ENCODE data around the gene FTCD. TPM values are rescaled to one million over a fixed set of nuclear protein-coding genes. Genes with fewer than 3 reads are reported as not detected.

The FTCD gene
- total and polyA plus RNA-seq, 2 of the 8 experiments (the other 6 are each of a cell fraction or from before 2014, with no cell fraction given), result 3.3 to 4.9 TPM

DNA sequence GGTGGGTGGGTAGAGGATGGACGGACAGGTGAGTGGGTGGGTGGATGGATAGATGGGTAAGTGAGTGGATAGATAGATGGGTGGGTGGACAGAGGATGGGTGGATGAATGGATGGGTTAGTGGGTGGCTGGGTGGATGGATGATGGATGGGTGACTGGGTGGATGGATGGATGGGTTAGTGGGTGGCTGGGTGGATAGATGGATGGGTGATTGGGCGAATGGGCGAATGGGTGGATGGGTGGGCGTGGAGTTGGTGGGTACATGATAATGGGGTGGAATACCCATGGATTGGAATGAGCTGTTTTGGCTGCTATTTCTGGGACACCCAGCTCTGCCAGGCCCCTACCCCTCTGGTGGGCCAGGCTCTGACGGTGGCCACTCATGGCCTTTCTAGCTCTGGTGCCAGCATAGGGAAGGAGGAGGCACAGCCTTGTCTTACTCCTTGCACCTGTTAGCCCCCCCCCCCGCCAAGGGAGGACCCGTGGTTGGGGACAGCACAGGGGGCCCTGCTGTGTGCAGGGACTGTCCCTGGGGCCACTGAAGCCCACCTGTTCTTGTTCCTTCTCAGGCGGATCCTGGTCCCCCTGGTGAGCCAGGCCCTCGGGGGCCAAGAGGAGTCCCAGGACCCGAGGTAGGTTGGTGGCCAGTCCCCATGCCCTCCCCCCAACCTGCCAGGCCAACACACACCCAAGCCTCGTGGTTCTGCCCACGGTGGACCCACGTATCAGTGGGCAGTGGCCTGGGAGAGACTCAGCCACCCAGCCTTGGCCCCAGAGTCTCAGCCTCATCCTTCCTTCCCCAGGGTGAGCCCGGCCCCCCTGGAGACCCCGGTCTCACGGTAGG is 31.1 kb downstream of the FTCD start:
- H3K79me1 ChIP-seq (ENCODE audit: low read depth, low read length), result no peaks in the 10 kb centered on the region
- no peak overlapping the region for H2BK20ac ChIP-seq (ENCODE audit: low read length)
- H2BK5ac ChIP-seq (ENCODE audit: low read depth, low read length), result no peak overlapping the region
- DNase-seq (ENCODE audit: low read depth in 1 of 2, low spot score in 2 of 2) (no peak), FAIRE-seq (no peak)
- TF ChIP-seq RBBP5 (IDR thresholded peaks at IDR 0.05; ENCODE audit: borderline replicate concordance, low read depth, low read length) (no peak), KDM1A (IDR thresholded peaks at IDR 0.05; ENCODE audit: borderline replicate concordance, low read length) (no peak), SIN3A (conservative IDR thresholded peaks at IDR 0.05 in 1 of 2, IDR thresholded peaks at IDR 0.05 in 1 of 2; ENCODE audit: low read depth in 1 of 2, low read length in 2 of 2) (no peak), SP4 (IDR thresholded peaks at IDR 0.05; ENCODE audit: low read length) (no peak), PHF8 (conservative IDR thresholded peaks at IDR 0.05; ENCODE audit: low read depth, low read length) (no peak), EP300 (IDR thresholded peaks at IDR 0.05; ENCODE audit: borderline replicate concordance in 1 of 2, low read depth in 2 of 2, low read length in 2 of 2) (no peak), BCL11A (IDR thresholded peaks at IDR 0.05; ENCODE audit: low read depth in 2 of 2, low read length in 2 of 2) (no peak), SIRT6 (IDR thresholded peaks at IDR 0.05; ENCODE audit: low read length) (no peak), CTBP2 (IDR thresholded peaks at IDR 0.05; ENCODE audit: borderline replicate concordance, insufficient read depth, insufficient read length, low read length) (no peak), MAFK (IDR thresholded peaks at IDR 0.05; ENCODE audit: low read depth, low read length) (no peak), NRF1 (IDR thresholded peaks at IDR 0.05; ENCODE audit: low read depth, low read length) (no peak), CHD1 (IDR thresholded peaks at IDR 0.05; ENCODE audit: low read depth, low read length) (no peak)
- H3K14ac ChIP-seq (ENCODE audit: insufficient read length), result no peak overlapping the region
- no peak overlapping the region for H3K4me2 ChIP-seq (ENCODE audit: insufficient read depth in 1 of 2, low read depth in 2 of 2, low read length in 2 of 2)
- H3K4me3 ChIP-seq (ENCODE audit: extremely low read depth in 1 of 4, insufficient read depth in 2 of 4, low read depth in 3 of 4, low read length in 4 of 4), result no peak overlapping the region
- POLR2A ChIA-PET (ENCODE audit: partially characterized antibody), result no interaction called here
- peaks cover 7% of the 10 kb centered on the region; the same call in 1 of the 2 replicates for H3K23me2 ChIP-seq (ENCODE audit: low read depth, low read length)
- H3K36me3 ChIP-seq (ENCODE audit: control insufficient read depth in 2 of 4, insufficient read depth in 4 of 4, low read length in 3 of 4), result peaks cover 2 to 23% (median 3%) of the 10 kb centered on the region in 4 experiments; a peak in 4 of 8 replicates
- 91% methylated on average over 12 of the region's 16 CpGs; no CpG with 5 or more reads in 1 of the 2 experiments for WGBS, 2 experiments (ENCODE audit: extremely low coverage in 1 of 2, insufficient coverage in 1 of 2, insufficient read length in 1 of 2, insufficient replicate concordance in 2 of 2, low coverage in 1 of 2, low lambda C conversion rate in 2 of 2, missing lambda C conversion rate in 1 of 2)
- no peak overlapping the region for H2BK15ac ChIP-seq (ENCODE audit: low read length)
- no peak overlapping the region for H3K23ac ChIP-seq (ENCODE audit: insufficient read length)
- peaks cover 0 to 7% (median 0%) of the 10 kb centered on the region in 4 experiments; a peak in 2 of 7 replicates for H3K4me1 ChIP-seq (replicated peaks in 1 of 4; ENCODE audit: control insufficient read depth in 3 of 4, insufficient read depth in 4 of 4, low read length in 3 of 4)
- no peak overlapping the region for H3K9ac ChIP-seq (replicated peaks in 1 of 4; ENCODE audit: extremely low read depth in 1 of 4, low read depth in 3 of 4, low read length in 3 of 4)
- H3K18ac ChIP-seq (ENCODE audit: extremely low read depth, low read length), result no peak overlapping the region
- no peak overlapping the region for H4K5ac ChIP-seq (ENCODE audit: insufficient read length, low read depth, low read length)
- no peak overlapping the region for H4K91ac ChIP-seq (replicated peaks; ENCODE audit: insufficient read length, low read length)
- H3K56ac ChIP-seq (replicated peaks; ENCODE audit: insufficient read length, low read depth, low read length), result no peak overlapping the region
- H4K8ac ChIP-seq (ENCODE audit: extremely low read depth, insufficient read depth, low read length), result no peak overlapping the region; the same call in 1 of the 2 replicates
- no peak overlapping the region for H2AK5ac ChIP-seq (ENCODE audit: low read depth, low read length)
- CTCF ChIA-PET (ENCODE audit: partially characterized antibody), result no interaction called here
- H4K20me1 ChIP-seq (replicated peaks in 1 of 2; ENCODE audit: control insufficient read depth in 1 of 2, insufficient read depth in 2 of 2, low read length in 2 of 2), result peaks cover 0 to 16% of the 10 kb centered on the region in 2 experiments
- no peak overlapping the region for H2BK120ac ChIP-seq (replicated peaks; ENCODE audit: low read depth, low read length)
- H3K9me3 ChIP-seq (ENCODE audit: insufficient read depth in 2 of 2, low read depth in 1 of 2, low read length in 1 of 2), result no peaks in the 10 kb centered on the region
- H3K79me2 ChIP-seq (ENCODE audit: control insufficient read depth in 1 of 2, insufficient read depth in 2 of 2, low read length in 2 of 2), result no peaks in the 10 kb centered on the region
- H3K27ac ChIP-seq (ENCODE audit: low read depth, low read length), result no peak overlapping the region
- no peak overlapping the region for H3K4ac ChIP-seq (replicated peaks; ENCODE audit: insufficient read length, low read depth, low read length)
- no peak overlapping the region for H2BK12ac ChIP-seq (ENCODE audit: low read depth, low read length)
- no peak overlapping the region for H2AFZ ChIP-seq (ENCODE audit: low read length)
- no peaks in the 10 kb centered on the region for H3K27me3 ChIP-seq (replicated peaks in 1 of 4; ENCODE audit: control insufficient read depth in 3 of 4, extremely low read depth in 1 of 4, insufficient read depth in 3 of 4, low read length in 3 of 4)

All from H1 (cell line).